ENCODE data around the gene NCKAP5. TPM values are rescaled to one million over a fixed set of nuclear protein-coding genes. Genes with fewer than 3 reads are reported as not detected.

Gene NCKAP5
- total and polyA plus RNA-seq, 4 donors = 2.3 to 20.2 (median 8.1) TPM

GRCh38 chr2:132999421-132999820 lies 568.8 kb downstream of the NCKAP5 start:
- Histone ChIP-seq H3K36me3 (ENCODE audit: control insufficient read depth in 4 of 4, insufficient read depth in 4 of 4, low read length in 4 of 4) (no peaks in the 10 kb centered on the region), H3K9me3 (ENCODE audit: control insufficient read depth in 4 of 4, insufficient read depth in 3 of 4, low read length in 3 of 4) (peaks cover 0 to 2% (median 0%) of the 10 kb centered on the region in 4 donors), H3K4me3 (no peak overlapping the region), H3K27me3 (ENCODE audit: control insufficient read depth in 3 of 3, insufficient read depth in 3 of 3, low read length in 2 of 3) (no peaks in the 10 kb centered on the region), H3K27ac (ENCODE audit: low read depth in 1 of 2, low read length in 1 of 2) (no peak overlapping the region), H3K4me1 (ENCODE audit: control insufficient read depth in 5 of 5, insufficient read depth in 5 of 5, low read length in 5 of 5) (no peaks in the 10 kb centered on the region), H3K9ac (ENCODE audit: insufficient read depth in 1 of 2, low read length in 2 of 2) (no peak overlapping the region)
- TF ChIP-seq CTCF (IDR thresholded peaks at IDR 0.05; ENCODE audit: control extremely low read depth, extremely low read depth) = no peak
- ATAC-seq (ENCODE audit: insufficient read depth, low FRiP score) = no peak
- WGBS, 2 donors = 87% methylated on average over 2 of the region's 2 CpGs
- DNase-seq = no peak

- no peak overlapping the region for H3K9ac ChIP-seq (ENCODE audit: insufficient read depth in 1 of 2, low read length in 2 of 2)
- DNase-seq (no peak), ATAC-seq (ENCODE audit: insufficient read depth, low FRiP score) (no peak)
- H3K4me3 ChIP-seq = no peak overlapping the region
- H3K9me3 ChIP-seq (ENCODE audit: control insufficient read depth in 4 of 4, insufficient read depth in 3 of 4, low read length in 3 of 4) = no peaks in the 10 kb centered on the region
- TF ChIP-seq CTCF (IDR thresholded peaks at IDR 0.05; ENCODE audit: control extremely low read depth, extremely low read depth) = no peak
- H3K27me3 ChIP-seq (ENCODE audit: control insufficient read depth in 3 of 3, insufficient read depth in 3 of 3, low read length in 2 of 3) = no peaks in the 10 kb centered on the region
- H3K4me1 ChIP-seq (ENCODE audit: control insufficient read depth in 5 of 5, insufficient read depth in 5 of 5, low read length in 5 of 5) = no peaks in the 10 kb centered on the region
- H3K36me3 ChIP-seq (ENCODE audit: control insufficient read depth in 4 of 4, insufficient read depth in 4 of 4, low read length in 4 of 4) = no peaks in the 10 kb centered on the region
- H3K27ac ChIP-seq (ENCODE audit: low read depth in 1 of 2, low read length in 1 of 2) = no peak overlapping the region
Observed at GRCh38 chr2:132998221-132998620, 570.0 kb downstream of the NCKAP5 start.

GRCh38 chr2:132991471-132992045 lies 576.7 kb downstream of the NCKAP5 start:
- Histone ChIP-seq H3K4me3 (no peak overlapping the region), H3K4me1 (ENCODE audit: control insufficient read depth in 5 of 5, insufficient read depth in 5 of 5, low read length in 5 of 5) (no peaks in the 10 kb centered on the region), H3K27me3 (ENCODE audit: control insufficient read depth in 3 of 3, insufficient read depth in 3 of 3, low read length in 2 of 3) (no peaks in the 10 kb centered on the region), H3K27ac (ENCODE audit: low read depth in 1 of 2, low read length in 1 of 2) (no peak overlapping the region), H3K9me3 (ENCODE audit: control insufficient read depth in 4 of 4, insufficient read depth in 3 of 4, low read length in 3 of 4) (no peaks in the 10 kb centered on the region), H3K36me3 (ENCODE audit: control insufficient read depth in 4 of 4, insufficient read depth in 4 of 4, low read length in 4 of 4) (peaks cover 0 to 3% (median 0%) of the 10 kb centered on the region in 4 donors), H3K9ac (ENCODE audit: insufficient read depth in 1 of 2, low read length in 2 of 2) (no peak overlapping the region)
- 72 to 76% methylated on average over 8 of the region's 8 CpGs for WGBS, 2 donors
- TF ChIP-seq CTCF (IDR thresholded peaks at IDR 0.05; ENCODE audit: control extremely low read depth, extremely low read depth) = no peak
- ATAC-seq (ENCODE audit: insufficient read depth, low FRiP score) (no peak), DNase-seq (peak in 1 of 3 donors; percentile 13)

GRCh38 chr2:132984731-132985130 lies 583.5 kb downstream of the NCKAP5 start:
- no peak overlapping the region for H3K27ac ChIP-seq (ENCODE audit: low read depth in 1 of 2, low read length in 1 of 2)
- TF ChIP-seq CTCF (IDR thresholded peaks at IDR 0.05; ENCODE audit: control extremely low read depth, extremely low read depth) = no peak
- no peaks in the 10 kb centered on the region for H3K36me3 ChIP-seq (ENCODE audit: control insufficient read depth in 4 of 4, insufficient read depth in 4 of 4, low read length in 4 of 4)
- H3K9ac ChIP-seq (ENCODE audit: insufficient read depth in 1 of 2, low read length in 2 of 2) = no peak overlapping the region
- no peaks in the 10 kb centered on the region for H3K9me3 ChIP-seq (ENCODE audit: control insufficient read depth in 4 of 4, insufficient read depth in 3 of 4, low read length in 3 of 4)
- ATAC-seq (ENCODE audit: insufficient read depth, low FRiP score) (no peak), DNase-seq (no peak)
- H3K27me3 ChIP-seq (ENCODE audit: control insufficient read depth in 3 of 3, insufficient read depth in 3 of 3, low read length in 2 of 3) = no peaks in the 10 kb centered on the region
- peaks cover 0 to 3% (median 0%) of the 10 kb centered on the region in 5 donors for H3K4me1 ChIP-seq (ENCODE audit: control insufficient read depth in 5 of 5, insufficient read depth in 5 of 5, low read length in 5 of 5)
- no peak overlapping the region for H3K4me3 ChIP-seq
- WGBS, 2 donors = 75 to 80% methylated on average over 2 of the region's 2 CpGs

Data from lung (tissue), 12 donors.